Smooth muscle cell (in vitro differentiated cells): ENCODE measurements around the gene DMRT1. TPM values are rescaled to one million over a fixed set of nuclear protein-coding genes. Genes with fewer than 3 reads are reported as not detected.
A peak's percentile ranks its signal among the peaks of the same experiment; 100 is the strongest.

ENCODE experiments used
- DNase-seq: peaks from one replicate; lab custom pipeline; 2025; ENCODE audit not compliant: unreplicated experiment; lab: John Stamatoyannopoulos, UW
- H2AFZ ChIP-seq: fragments of 200-600 bp; sonication (generic); 2 replicates; pipeline ENCODE4 v1.6.0; 2016; ENCODE audit warnings: antibody characterized with exemption, low read depth, mild to moderate bottlenecking
- H3F3A ChIP-seq: fragments of 200-600 bp; sonication (generic); 2 replicates; pipeline ENCODE4 v1.6.0; 2017; ENCODE audit warnings: antibody characterized with exemption, low read depth
- H3K27ac ChIP-seq: fragments of 200-600 bp; sonication (generic); 2 replicates; pipeline ENCODE4 v1.5.1; 2016; ENCODE audit warnings: low read depth, mild to moderate bottlenecking
- H3K27me3 ChIP-seq: fragments of 200-600 bp; sonication (generic); 2 replicates; pipeline ENCODE4 v1.6.1; 2016; ENCODE audit warnings: low read depth, mild to moderate bottlenecking
- H3K36me3 ChIP-seq: fragments of 200-600 bp; sonication (generic); 2 replicates; pipeline ENCODE4 v1.5.1; 2016; ENCODE audit warnings: low read depth
- H3K4me1 ChIP-seq: fragments of 200-600 bp; sonication (generic); 2 replicates; pipeline ENCODE4 v1.5.1; 2016; ENCODE audit warnings: low read depth
- H3K4me2 ChIP-seq: fragments of 200-600 bp; sonication (generic); 2 replicates; pipeline ENCODE4 v1.6.0; 2016; ENCODE audit warnings: mild to moderate bottlenecking
- H3K4me3 ChIP-seq: fragments of 200-600 bp; sonication (generic); 2 replicates; pipeline ENCODE4 v1.5.1; 2016; ENCODE audit warnings: mild to moderate bottlenecking
- H3K79me2 ChIP-seq: fragments of 200-600 bp; sonication (generic); 2 replicates; pipeline ENCODE4 v1.6.0; 2016; ENCODE audit warnings: low read depth, mild to moderate bottlenecking
- H3K9ac ChIP-seq: fragments of 200-600 bp; sonication (generic); 2 replicates; pipeline ENCODE4 v1.6.0; 2016; ENCODE audit warnings: low read depth
- H3K9me3 ChIP-seq: fragments of 200-600 bp; sonication (generic); replicated peaks from 2 replicates; pipeline ENCODE4 v1.5.1; 2016; ENCODE audit warnings: low read depth
- H4K20me1 ChIP-seq: fragments of 200-600 bp; sonication (generic); 2 replicates; pipeline ENCODE4 v1.6.0; 2016; ENCODE audit warnings: low read depth
- WGBS: methylation state at CpG from one replicate; pipeline ENCODE4 v1.1.7; 2016; ENCODE audit warnings: low lambda C conversion rate; 5-methylcytosine and 5-hydroxymethylcytosine counted together
- polyA plus RNA-seq: library from polyadenylated mRNA; unstranded; fragments of >200 nt; fragmentation: Nextera tagmentation; extraction: Ambion mirVana; gene quantifications from 2 replicates; pipeline ENCODE4 v1.2.1, GENCODE V29; 2016
- total RNA-seq: library from RNA; depleted of rRNA; stranded (reverse); fragments of >200 nt; gene quantifications from 2 replicates; pipeline ENCODE4 v1.2.3, GENCODE V29; 2014
- TF ChIP-seq, protein P1 (sequence below): fragments of 200-600 bp; sonication (generic); IDR thresholded peaks from 2 replicates; pipeline ENCODE4 v1.5.1; 2017; ENCODE audit warnings: borderline replicate concordance, mild to moderate bottlenecking, antibody characterized with exemption; ENCODE audit not compliant: insufficient read depth, poor library complexity, severe bottlenecking

The DMRT1 gene
- total and polyA plus RNA-seq, 2 experiments from 2014 or later: 0.58 TPM; not detected in 1

DNA sequence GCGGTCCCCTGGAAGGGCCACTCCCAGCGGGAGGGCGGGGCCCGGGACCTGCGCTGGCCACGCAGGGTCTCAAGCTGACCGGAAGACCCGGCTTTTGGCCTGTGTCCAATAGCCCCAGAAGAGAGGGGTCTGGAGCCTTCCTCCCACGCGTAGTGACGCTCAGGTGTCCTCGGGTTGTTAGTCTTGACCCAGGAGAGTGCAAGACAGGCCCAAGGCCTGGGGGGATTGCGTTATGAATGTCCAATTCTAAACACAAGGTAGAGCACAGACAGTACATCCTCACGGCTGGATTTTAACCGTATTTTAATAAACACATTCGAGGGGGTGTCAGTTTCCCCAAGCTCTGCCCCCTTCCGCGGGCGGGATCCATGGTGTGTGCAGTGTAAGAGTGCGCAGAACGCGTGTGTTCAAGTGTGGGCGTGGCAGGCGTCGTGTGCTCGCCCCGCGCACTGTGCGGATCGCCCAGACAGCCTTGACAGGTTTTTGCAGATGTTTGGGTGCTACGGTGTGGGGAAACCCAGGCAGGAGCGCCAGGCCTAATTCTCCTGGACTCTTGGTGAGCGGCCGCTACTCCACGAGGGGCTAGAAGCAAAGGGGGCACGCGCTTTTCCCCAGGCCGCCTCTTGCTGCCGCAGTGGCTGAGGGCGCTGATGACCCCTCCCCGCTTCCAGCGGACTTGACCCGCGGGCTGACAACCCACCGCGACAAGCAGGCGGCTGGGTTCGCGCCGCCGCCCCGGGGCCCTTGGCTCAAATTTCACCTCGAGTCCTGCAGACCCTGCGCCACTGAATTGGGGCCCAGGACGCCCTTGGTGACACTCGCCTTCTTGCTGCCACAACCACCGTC, 128.9 kb downstream of the DMRT1 start:
- 4% methylated on average over 54 of the region's 57 CpGs for WGBS
- H3K27me3 ChIP-seq: peaks cover 100% of the 10 kb centered on the region
- no peak for DNase-seq

DNA sequence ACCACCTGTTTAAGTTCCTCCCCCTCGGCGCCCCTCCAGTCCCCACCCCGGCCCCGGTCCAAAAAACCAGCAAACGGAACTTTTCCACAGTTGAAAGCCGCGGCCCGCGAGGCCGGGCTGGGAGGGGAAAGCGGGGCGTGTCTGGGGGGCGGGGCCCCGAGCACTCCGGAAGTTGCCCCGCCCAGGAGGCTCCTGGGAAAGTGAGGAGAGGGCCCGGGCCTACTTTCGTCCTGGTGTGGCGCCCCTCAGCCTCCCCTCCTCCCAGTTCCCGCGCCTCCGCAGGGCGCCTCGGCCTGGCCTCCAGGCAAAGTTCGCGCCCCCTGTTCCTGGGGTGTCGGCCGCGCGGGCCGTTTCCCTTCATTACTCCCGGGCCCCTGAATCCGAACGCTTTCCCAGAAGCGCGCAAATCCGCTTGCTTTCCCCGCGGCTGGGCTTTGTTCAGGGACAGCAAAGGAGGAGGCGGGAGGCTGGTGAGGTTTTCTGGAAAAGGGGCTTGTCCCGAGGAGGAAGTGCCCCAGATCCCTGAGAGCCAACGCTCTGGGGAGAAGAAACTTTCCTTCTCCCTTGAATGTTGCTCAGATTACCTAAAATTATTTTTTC, 130.5 kb downstream of the DMRT1 start:
- Histone ChIP-seq H3K4me3 (peak overlapping the region; percentile 51), H3K79me2 (no peaks in the 10 kb centered on the region), H3K4me1 (peaks cover 76% of the 10 kb centered on the region), H2AFZ (peak overlapping the region; percentile 76), H3K4me2 (peak overlapping the region; percentile 85), H4K20me1 (no peaks in the 10 kb centered on the region), H3K27me3 (peaks cover 100% of the 10 kb centered on the region), H3F3A (no peaks in the 10 kb centered on the region), H3K9me3 (no peaks in the 10 kb centered on the region), H3K27ac (no peak overlapping the region), H3K9ac (no peak overlapping the region), H3K36me3 (no peaks in the 10 kb centered on the region)
- 1% methylated on average over 23 of the region's 42 CpGs for WGBS
- DNase-seq: no peak
- TF ChIP-seq, protein P1, sequence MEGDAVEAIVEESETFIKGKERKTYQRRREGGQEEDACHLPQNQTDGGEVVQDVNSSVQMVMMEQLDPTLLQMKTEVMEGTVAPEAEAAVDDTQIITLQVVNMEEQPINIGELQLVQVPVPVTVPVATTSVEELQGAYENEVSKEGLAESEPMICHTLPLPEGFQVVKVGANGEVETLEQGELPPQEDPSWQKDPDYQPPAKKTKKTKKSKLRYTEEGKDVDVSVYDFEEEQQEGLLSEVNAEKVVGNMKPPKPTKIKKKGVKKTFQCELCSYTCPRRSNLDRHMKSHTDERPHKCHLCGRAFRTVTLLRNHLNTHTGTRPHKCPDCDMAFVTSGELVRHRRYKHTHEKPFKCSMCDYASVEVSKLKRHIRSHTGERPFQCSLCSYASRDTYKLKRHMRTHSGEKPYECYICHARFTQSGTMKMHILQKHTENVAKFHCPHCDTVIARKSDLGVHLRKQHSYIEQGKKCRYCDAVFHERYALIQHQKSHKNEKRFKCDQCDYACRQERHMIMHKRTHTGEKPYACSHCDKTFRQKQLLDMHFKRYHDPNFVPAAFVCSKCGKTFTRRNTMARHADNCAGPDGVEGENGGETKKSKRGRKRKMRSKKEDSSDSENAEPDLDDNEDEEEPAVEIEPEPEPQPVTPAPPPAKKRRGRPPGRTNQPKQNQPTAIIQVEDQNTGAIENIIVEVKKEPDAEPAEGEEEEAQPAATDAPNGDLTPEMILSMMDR: no peak

More for the DNA sequence above, 128.9 kb downstream of the DMRT1 start:
- no peaks in the 10 kb centered on the region for H3F3A ChIP-seq
- H3K9ac ChIP-seq: no peak overlapping the region
- TF ChIP-seq, protein P1: no peak
- H3K4me2 ChIP-seq: no peak overlapping the region
- H3K27ac ChIP-seq: no peak overlapping the region
- H4K20me1 ChIP-seq: no peaks in the 10 kb centered on the region
- H3K4me1 ChIP-seq: peaks cover 73% of the 10 kb centered on the region
- no peaks in the 10 kb centered on the region for H3K79me2 ChIP-seq
- no peaks in the 10 kb centered on the region for H3K36me3 ChIP-seq
- H3K4me3 ChIP-seq: no peak overlapping the region
- no peak overlapping the region for H2AFZ ChIP-seq
- H3K9me3 ChIP-seq: no peaks in the 10 kb centered on the region

DNA sequence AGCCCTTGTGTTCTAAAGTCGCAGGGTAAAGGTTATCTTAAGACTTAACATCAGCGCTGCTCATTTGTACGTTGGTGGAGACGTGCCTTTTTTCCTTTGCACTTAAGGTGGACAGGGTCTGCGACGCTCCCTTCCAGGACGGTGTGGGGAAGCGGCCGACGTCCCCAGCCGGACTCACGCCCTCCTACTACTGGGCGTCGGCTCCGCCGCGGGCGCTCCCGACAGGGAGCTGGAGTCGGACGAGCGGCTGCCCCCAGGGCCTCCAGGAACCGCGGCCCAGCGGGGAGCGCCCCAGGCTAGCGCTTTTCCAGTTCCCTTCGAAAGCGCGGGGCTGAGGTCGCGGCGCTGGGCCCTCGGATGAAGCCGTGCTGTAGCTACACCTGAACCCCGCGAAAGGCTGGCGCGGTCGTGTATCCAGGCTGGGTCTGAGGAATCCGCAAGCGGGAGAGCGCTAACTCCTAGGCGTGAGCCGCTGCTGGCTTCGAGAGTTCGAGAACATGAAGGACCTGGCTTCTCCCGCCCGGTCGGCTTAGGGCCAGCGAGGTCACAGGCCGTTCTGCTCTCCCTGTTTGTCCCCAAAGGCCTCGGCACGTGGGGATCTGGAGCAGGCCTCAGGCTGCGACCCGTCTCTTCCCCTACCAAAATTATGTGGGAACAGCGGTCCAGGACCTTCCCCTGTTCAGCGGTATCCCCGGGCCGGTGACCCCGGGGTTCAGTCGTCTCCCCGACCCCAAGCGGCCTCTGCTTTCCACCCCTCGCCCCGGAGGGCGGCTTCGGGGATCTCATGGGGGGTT, 131.2 kb downstream of the DMRT1 start:
- Histone ChIP-seq H3K36me3 (no peaks in the 10 kb centered on the region), H3K9me3 (no peaks in the 10 kb centered on the region), H3F3A (no peaks in the 10 kb centered on the region), H3K4me2 (peak overlapping the region; percentile 85), H3K9ac (no peak overlapping the region), H3K79me2 (no peaks in the 10 kb centered on the region), H4K20me1 (no peaks in the 10 kb centered on the region), H3K27me3 (peaks cover 100% of the 10 kb centered on the region), H3K27ac (no peak overlapping the region), H2AFZ (peak overlapping the region; percentile 76), H3K4me3 (peak overlapping the region; percentile 51), H3K4me1 (peaks cover 71% of the 10 kb centered on the region)
- no peak for DNase-seq
- TF ChIP-seq, protein P1: no peak
- 4% methylated on average over 68 of the region's 68 CpGs for WGBS
